Transverse colon (tissue), 4 donors: ENCODE results near the gene VWA7.

Source experiments
- POLR2A ChIP-seq: fragments of 450-650 bp; IDR thresholded peaks from one replicate; pipeline ENCODE4 v1.6.1; 2016; ENCODE audit warnings: antibody characterized with exemption, mild to moderate bottlenecking, moderate library complexity
- POLR2AphosphoS5 ChIP-seq, 3 donors: sonication (generic); formaldehyde crosslinking; IDR thresholded peaks; one replicate each; pipeline ENCODE4 v1.6.1; 2016; ENCODE audit warnings: antibody characterized with exemption in 3 of 3
- TF ChIP-seq, protein P1 (sequence below), 5 experiments: fragments of 200-600 bp in 3 of 5; fragments of 450-650 bp in 2 of 5; sonication (generic) in 3 of 5; IDR thresholded peaks; 1 replicate in 2 of 5; 2 replicates in 3 of 5; pipeline ENCODE4 v1.5.1; 2016 to 2017; ENCODE audit warnings: antibody characterized with exemption in 5 of 5, inconsistent platforms in 3 of 5, mild to moderate bottlenecking in 2 of 5, moderate library complexity in 1 of 5

DNA sequence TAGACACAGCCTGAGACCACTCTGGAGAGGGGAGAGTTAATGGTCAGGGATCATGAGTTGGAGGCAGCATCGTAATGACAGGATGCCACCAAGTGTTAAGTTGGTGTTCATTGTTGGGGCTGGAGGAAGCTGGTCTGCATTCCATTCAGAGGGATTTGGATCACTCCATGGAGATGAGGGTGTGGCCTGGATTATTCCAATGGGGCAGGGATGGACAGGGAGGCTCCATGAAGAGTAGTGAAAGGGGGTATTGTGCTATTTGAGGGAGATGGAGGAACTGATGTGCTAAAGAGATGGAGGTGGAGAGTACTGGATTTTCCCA is 13.5 kb downstream of the VWA7 start:
- TF ChIP-seq, protein P1, sequence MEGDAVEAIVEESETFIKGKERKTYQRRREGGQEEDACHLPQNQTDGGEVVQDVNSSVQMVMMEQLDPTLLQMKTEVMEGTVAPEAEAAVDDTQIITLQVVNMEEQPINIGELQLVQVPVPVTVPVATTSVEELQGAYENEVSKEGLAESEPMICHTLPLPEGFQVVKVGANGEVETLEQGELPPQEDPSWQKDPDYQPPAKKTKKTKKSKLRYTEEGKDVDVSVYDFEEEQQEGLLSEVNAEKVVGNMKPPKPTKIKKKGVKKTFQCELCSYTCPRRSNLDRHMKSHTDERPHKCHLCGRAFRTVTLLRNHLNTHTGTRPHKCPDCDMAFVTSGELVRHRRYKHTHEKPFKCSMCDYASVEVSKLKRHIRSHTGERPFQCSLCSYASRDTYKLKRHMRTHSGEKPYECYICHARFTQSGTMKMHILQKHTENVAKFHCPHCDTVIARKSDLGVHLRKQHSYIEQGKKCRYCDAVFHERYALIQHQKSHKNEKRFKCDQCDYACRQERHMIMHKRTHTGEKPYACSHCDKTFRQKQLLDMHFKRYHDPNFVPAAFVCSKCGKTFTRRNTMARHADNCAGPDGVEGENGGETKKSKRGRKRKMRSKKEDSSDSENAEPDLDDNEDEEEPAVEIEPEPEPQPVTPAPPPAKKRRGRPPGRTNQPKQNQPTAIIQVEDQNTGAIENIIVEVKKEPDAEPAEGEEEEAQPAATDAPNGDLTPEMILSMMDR (IDR thresholded peaks at IDR 0.05): no peak
- TF ChIP-seq POLR2A (no peak), POLR2AphosphoS5 (IDR thresholded peaks at IDR 0.05) (no peak)
